Tibial artery (tissue), 4 donors: ENCODE measurements around the gene SLC25A39.
"Not testable (repeated sequence)": the region's sequence is repeated elsewhere in the genome, so short reads cannot be mapped to it uniquely, and the experiment has no call there.

ENCODE experiments used
- DNase-seq, 2 donors: peaks; one replicate each; pipeline ENCODE4 v3.0.0-alpha.2; 2019
- H3K27ac ChIP-seq, 2 donors: fragments of 200-600 bp; sonication (generic) in 1 of 2; 1 replicate in 1 of 2; 2 replicates in 1 of 2; pipeline ENCODE4 v1.5.1; 2018 to 2019; ENCODE audit warnings: mild to moderate bottlenecking in 1 of 2
- H3K27me3 ChIP-seq, 2 donors: fragments of 200-600 bp; sonication (generic) in 1 of 2; one replicate each; pipeline versions ENCODE4 v1.5.1 to v1.6.0; 2016 to 2019
- H3K36me3 ChIP-seq, 3 donors: fragments of 200-600 bp; sonication (generic) in 2 of 3; one replicate each; pipeline ENCODE4 v1.5.1; 2016 to 2019; ENCODE audit warnings: mild to moderate bottlenecking in 2 of 3
- H3K4me1 ChIP-seq, 4 donors: fragments of 200-600 bp; sonication (generic) in 2 of 4; 1 replicate in 3 of 4; 2 replicates in 1 of 4; pipeline ENCODE4 v1.5.1; 2016 to 2019
- H3K4me3 ChIP-seq, 2 donors: fragments of 200-600 bp; sonication (generic) in 1 of 2; 1 replicate in 1 of 2; 2 replicates in 1 of 2; pipeline ENCODE4 v1.5.1; 2018 to 2019; ENCODE audit warnings: mild to moderate bottlenecking in 2 of 2
- H3K9me3 ChIP-seq, 3 donors: fragments of 200-600 bp; sonication (generic) in 1 of 3; one replicate each; pipeline ENCODE4 v1.5.1; 2016 to 2019
- intact Hi-C: fragments of 100-400 bp; cut with DNase I; formaldehyde crosslinking; loops from one replicate; pipeline ENCODE4 v1.15.0; 2023; ENCODE audit warnings: low total_unique reads
- TF ChIP-seq, protein P1 (sequence below), 2 experiments: fragments of 200-600 bp in 1 of 2; fragments of 450-650 bp in 1 of 2; IDR thresholded peaks; one replicate each; pipeline ENCODE4 v1.5.1; 2017 to 2019; ENCODE audit warnings: antibody characterized with exemption in 2 of 2, mild to moderate bottlenecking in 1 of 2, moderate library complexity in 1 of 2

Gene SLC25A39

DNA sequence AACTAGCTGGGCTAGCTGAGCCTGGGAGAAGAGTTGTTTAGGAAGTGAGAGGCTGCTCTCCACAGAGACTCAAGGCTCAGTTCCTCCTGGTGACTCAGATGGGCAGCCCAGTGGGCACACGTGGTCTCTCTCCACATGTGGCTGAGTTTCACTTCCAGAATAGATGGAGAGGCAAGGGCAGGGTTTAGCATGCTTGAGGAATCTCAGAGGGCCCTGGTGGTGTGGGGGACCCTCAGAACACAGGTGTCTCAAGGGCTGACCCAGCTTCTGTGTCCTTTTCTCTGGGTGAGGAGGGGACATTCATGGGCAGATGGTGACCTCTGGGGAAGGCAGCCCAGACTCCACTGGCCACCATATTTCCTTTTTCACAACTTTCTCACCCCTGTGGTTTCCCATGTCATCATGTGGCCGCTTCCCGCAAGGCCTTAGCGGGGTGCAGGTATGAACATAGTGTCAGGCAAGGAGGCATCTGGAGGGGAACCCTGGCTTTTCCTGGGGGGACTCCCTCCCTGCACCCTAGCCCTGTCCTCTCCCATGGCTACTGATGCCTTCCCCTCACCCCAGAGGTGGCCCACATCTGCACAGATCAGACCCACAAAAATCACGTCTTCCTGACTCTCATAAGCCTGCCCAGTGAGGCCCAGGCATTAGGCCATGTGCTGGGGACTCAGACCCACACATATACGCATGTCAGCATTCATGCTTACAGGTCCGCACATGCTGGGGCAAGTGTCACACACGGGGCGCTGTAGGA, 23.8 kb upstream of the SLC25A39 start:
- DNase-seq = peak in 1 of 2 donors; percentile 68
- H3K9me3 ChIP-seq = no peaks in the 10 kb centered on the region
- intact Hi-C loops = loop anchor here (5.0 kb wide), 1 partner anchor 136 kb away; no protein-coding TSS in a partner anchor
- no peak overlapping the region for H3K4me3 ChIP-seq
- peaks cover 0 to 19% (median 13%) of the 10 kb centered on the region in 4 donors for H3K4me1 ChIP-seq
- H3K27ac ChIP-seq = no peak overlapping the region
- H3K27me3 ChIP-seq = no peaks in the 10 kb centered on the region
- TF ChIP-seq, protein P1, sequence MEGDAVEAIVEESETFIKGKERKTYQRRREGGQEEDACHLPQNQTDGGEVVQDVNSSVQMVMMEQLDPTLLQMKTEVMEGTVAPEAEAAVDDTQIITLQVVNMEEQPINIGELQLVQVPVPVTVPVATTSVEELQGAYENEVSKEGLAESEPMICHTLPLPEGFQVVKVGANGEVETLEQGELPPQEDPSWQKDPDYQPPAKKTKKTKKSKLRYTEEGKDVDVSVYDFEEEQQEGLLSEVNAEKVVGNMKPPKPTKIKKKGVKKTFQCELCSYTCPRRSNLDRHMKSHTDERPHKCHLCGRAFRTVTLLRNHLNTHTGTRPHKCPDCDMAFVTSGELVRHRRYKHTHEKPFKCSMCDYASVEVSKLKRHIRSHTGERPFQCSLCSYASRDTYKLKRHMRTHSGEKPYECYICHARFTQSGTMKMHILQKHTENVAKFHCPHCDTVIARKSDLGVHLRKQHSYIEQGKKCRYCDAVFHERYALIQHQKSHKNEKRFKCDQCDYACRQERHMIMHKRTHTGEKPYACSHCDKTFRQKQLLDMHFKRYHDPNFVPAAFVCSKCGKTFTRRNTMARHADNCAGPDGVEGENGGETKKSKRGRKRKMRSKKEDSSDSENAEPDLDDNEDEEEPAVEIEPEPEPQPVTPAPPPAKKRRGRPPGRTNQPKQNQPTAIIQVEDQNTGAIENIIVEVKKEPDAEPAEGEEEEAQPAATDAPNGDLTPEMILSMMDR (IDR thresholded peaks at IDR 0.05) = no peak
- peaks cover 21 to 50% (median 39%) of the 10 kb centered on the region in 3 donors for H3K36me3 ChIP-seq

DNA sequence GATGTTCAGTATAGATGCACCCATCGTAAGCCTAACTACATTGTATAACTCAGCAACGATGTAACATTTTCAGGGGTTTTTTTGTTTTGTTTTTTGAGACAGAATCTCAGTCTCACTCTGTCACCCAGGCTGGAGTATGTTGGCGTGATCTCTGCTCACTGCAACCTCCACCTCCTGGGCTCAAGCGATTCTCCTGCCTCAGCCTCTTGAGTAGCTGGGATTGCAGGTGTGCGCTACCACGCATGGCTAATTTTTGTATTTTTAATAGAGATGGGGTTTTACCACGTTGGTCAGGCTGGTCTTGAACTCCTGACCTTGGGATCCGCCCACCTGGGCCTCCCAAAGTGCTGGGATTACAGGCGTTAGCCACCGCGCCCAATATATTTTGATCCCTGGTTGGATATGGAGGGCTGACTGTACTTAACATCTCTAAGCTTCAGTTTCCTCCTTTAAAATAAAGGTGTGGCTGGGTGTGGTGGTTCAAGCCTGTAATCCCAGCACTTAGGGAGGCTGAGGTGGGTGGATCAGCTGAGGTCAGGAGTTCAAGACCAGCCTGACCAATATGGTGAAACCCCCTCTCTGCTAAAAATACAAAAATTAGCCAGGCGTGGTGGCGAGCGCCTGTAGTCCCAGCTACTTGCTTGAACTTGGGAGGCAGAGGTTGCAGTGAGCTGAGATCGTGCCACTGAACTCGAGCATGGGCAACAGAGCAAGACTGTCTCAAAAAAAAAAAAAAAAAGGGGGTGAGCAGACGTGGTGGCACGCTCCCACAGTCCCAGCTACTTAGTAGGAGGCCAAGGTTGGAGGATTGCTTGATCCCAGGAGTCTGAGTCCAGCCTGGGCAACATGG, 22.8 kb upstream of the SLC25A39 start:
- not testable (repeated sequence) for H3K27ac ChIP-seq

DNA sequence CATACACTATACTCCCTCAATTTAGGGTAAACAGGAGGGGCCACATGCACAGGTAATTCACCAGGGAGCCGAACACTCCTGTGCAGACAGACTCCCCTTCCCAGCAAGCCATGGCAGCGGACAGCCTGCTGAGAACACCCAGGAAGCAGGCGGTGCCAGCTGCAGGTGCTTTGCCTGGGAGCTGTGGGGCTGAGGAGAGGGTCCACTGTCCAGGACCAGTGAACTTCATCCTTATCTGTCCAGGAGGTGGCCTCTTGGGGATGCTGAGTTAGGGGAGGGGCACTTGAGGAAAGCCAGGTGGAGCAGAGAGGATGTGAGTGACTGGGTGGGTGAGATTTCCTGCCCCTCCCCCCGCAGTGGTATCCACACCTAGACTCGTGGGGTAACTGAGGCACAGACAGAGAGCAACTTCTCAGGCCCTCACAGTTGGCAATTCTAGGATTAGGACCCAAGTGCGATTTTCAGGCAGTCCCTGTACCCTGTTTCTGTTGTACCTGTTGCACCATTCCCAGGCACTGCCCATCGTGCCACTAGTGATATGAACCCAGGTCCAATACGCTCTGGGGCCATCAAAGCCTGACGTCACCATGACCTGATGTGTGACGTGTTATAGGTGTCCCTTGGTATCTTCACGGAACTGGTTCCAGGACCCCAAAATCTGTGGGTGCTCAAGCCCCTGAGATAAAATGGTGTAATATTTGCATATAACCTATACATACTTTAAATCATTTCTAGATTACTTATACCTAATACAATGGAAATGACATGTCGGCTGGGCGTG, 21.6 kb upstream of the SLC25A39 start:
- TF ChIP-seq, protein P1 (IDR thresholded peaks at IDR 0.05) = no peak

More for the DNA sequence above, 22.8 kb upstream of the SLC25A39 start:
- Histone ChIP-seq H3K4me1 (peaks cover 0 to 18% (median 11%) of the 10 kb centered on the region in 4 donors), H3K36me3 (peaks cover 21 to 40% (median 30%) of the 10 kb centered on the region in 3 donors)
- not testable (repeated sequence) for DNase-seq, H3K9me3 ChIP-seq, H3K27me3 ChIP-seq, H3K4me3 ChIP-seq
- intact Hi-C loops = loop anchor here (5.0 kb wide), 1 partner anchor 135 kb away; no protein-coding TSS in a partner anchor

DNA sequence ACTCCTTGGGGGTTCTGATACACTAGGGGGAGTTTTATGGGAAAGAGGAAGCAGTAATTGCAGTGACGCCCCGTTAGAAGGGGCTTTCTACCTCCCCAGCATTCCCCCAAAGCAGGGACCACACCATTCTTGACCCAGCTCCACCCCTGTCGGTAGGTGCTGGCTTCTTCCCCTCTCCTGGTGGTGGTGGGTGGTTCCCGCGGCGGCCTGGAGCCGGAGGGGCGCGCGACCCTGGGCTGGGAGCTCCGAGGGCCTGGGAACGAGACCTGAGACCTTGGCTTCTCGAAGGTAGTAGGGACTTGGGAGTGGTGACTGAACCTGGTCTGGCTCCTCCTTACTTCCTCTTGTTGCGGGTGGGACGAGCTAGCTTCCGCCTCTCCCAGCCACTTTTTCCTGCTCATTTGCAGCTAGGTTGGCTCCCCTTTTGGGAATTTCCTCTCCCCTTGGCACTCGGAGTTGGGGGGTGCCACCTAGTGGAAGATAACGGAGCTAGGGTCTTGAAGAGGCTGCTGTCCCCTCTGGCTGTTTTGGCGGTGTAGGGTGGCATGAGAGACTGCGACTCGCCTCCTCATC, 20.9 kb upstream of the SLC25A39 start:
- Histone ChIP-seq H3K27me3 (no peaks in the 10 kb centered on the region), H3K4me1 (peaks cover 0 to 18% (median 11%) of the 10 kb centered on the region in 4 donors), H3K36me3 (peaks cover 5 to 21% (median 12%) of the 10 kb centered on the region in 3 donors), H3K27ac (peak overlapping the region; percentile 82 to 86), H3K4me3 (peak overlapping the region; percentile 80 to 82), H3K9me3 (no peaks in the 10 kb centered on the region)
- no peak for DNase-seq
- TF ChIP-seq, protein P1 (IDR thresholded peaks at IDR 0.05) = peak in 1 of 2 experiments; percentile 20
- intact Hi-C loops = loop anchor here (5.0 kb wide), 1 partner anchor 133 kb away; no protein-coding TSS in a partner anchor

More for the DNA sequence above, 21.6 kb upstream of the SLC25A39 start:
- peaks cover 0 to 18% (median 11%) of the 10 kb centered on the region in 4 donors for H3K4me1 ChIP-seq
- intact Hi-C loops = loop anchor here (5.0 kb wide), 1 partner anchor 134 kb away; no protein-coding TSS in a partner anchor
- peaks cover 12 to 29% (median 19%) of the 10 kb centered on the region in 3 donors for H3K36me3 ChIP-seq
- H3K27ac ChIP-seq = peak overlapping the region in 1 of 2 donors; percentile 86
- no peak for DNase-seq
- no peaks in the 10 kb centered on the region for H3K9me3 ChIP-seq
- H3K27me3 ChIP-seq = no peaks in the 10 kb centered on the region
- peak overlapping the region; percentile 80 to 82 for H3K4me3 ChIP-seq

DNA sequence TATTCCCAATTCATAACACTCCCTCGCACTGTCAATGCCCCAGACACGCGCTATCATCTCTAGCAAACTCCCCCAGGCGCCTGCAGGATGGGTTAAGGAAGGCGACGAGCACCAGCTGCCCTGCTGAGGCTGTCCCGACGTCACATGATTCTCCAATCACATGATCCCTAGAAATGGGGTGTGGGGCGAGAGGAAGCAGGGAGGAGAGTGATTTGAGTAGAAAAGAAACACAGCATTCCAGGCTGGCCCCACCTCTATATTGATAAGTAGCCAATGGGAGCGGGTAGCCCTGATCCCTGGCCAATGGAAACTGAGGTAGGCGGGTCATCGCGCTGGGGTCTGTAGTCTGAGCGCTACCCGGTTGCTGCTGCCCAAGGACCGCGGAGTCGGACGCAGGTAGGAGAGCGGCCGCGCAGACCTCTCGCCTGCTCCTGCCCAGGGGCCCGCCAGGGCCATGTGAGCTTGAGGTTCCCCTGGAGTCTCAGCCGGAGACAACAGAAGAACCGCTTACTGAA, 20.4 kb upstream of the SLC25A39 start, which contains the start of gene GRN:
TSS of gene GRN (plus strand) at position 364 of the 515 bp plus-strand sequence. CDS start 3,863 bp downstream, outside the sequence.
- Histone ChIP-seq H3K9me3 (no peaks in the 10 kb centered on the region), H3K27me3 (no peaks in the 10 kb centered on the region), H3K36me3 (peaks cover 0 to 16% (median 7%) of the 10 kb centered on the region in 3 donors), H3K27ac (peak within 1 kb of the TSS; percentile 82 to 86), H3K4me3 (peak within 1 kb of the TSS; percentile 80 to 82), H3K4me1 (peaks cover 0 to 18% (median 11%) of the 10 kb centered on the region in 4 donors)
- peak; percentile 98 for DNase-seq
- TF ChIP-seq, protein P1 (IDR thresholded peaks at IDR 0.05) = no peak
- intact Hi-C loops = loop anchor here (5.0 kb wide), 1 partner anchor 133 kb away; no protein-coding TSS in a partner anchor
